PC-9 (cell line): ENCODE measurements around the gene TNS4. TPM values are rescaled to one million over a fixed set of nuclear protein-coding genes. Genes with fewer than 3 reads are reported as not detected.

ENCODE experiments used
- BruUV-seq: library from RNA; stranded (reverse); fragments of 400-500 nt; replicated peaks from 2 replicates; lab custom pipeline; 2021; lab: Mats Ljungman, UMichigan
- CTCF ChIA-PET: fragments of 300-600 bp; sonication (Branson Sonifier 250); formaldehyde crosslinking; loops from one replicate; lab custom pipeline; 2022; ENCODE audit warnings: antibody characterized with exemption; lab: Charles Lee
- POLR2A ChIA-PET: fragments of 300-600 bp; sonication (Branson Sonifier 250); formaldehyde crosslinking; loops from one replicate; lab custom pipeline; 2022; ENCODE audit warnings: antibody characterized with exemption; ENCODE audit not compliant: unreplicated experiment; lab: Charles Lee
- DNase-seq, 2 experiments: peaks; one replicate each; pipeline versions ENCODE4 v3.0.0 to v3.0.0-alpha.2; 2015 to 2022; ENCODE audit warnings: mixed read lengths in 1 of 2
- H2AFZ ChIP-seq: fragments of 200-600 bp; sonication (generic); 2 replicates; pipeline ENCODE4 v1.8.1; 2017; ENCODE audit warnings: antibody characterized with exemption
- H3F3A ChIP-seq: fragments of 200-600 bp; sonication (generic); 2 replicates; pipeline ENCODE4 v1.8.1; 2017; ENCODE audit warnings: antibody characterized with exemption, mild to moderate bottlenecking, low read depth; ENCODE audit not compliant: insufficient read depth
- H3K27ac ChIP-seq: fragments of 200-600 bp; sonication (generic); 2 replicates; pipeline ENCODE4 v1.6.1; 2016; ENCODE audit warnings: mixed run types
- H3K27me3 ChIP-seq: fragments of 200-600 bp; sonication (generic); 2 replicates; pipeline ENCODE4 v1.6.1; 2016; ENCODE audit warnings: low read depth, mixed run types; ENCODE audit not compliant: insufficient read depth
- H3K36me3 ChIP-seq: fragments of 200-600 bp; sonication (generic); 2 replicates; pipeline ENCODE4 v1.6.1; 2016; ENCODE audit warnings: low read depth, mixed run types
- H3K4me1 ChIP-seq: fragments of 200-600 bp; sonication (generic); replicated peaks from 2 replicates; pipeline ENCODE4 v1.6.1; 2016; ENCODE audit warnings: mixed run types; ENCODE audit not compliant: insufficient read depth
- H3K4me2 ChIP-seq: fragments of 200-600 bp; sonication (generic); 2 replicates; pipeline ENCODE4 v1.6.1; 2017; ENCODE audit warnings: mixed run types
- H3K4me3 ChIP-seq: fragments of 200-600 bp; sonication (generic); 2 replicates; pipeline ENCODE4 v1.6.1; 2016; ENCODE audit warnings: mixed run types
- H3K79me2 ChIP-seq: fragments of 200-600 bp; sonication (generic); 2 replicates; pipeline ENCODE4 v1.6.1; 2017; ENCODE audit warnings: low read depth, mixed run types
- H3K9me2 ChIP-seq: fragments of 200-600 bp; sonication (generic); 2 replicates; pipeline ENCODE4 v1.8.1; 2017; ENCODE audit warnings: mild to moderate bottlenecking; ENCODE audit not compliant: insufficient read depth
- H3K9me3 ChIP-seq: fragments of 200-600 bp; sonication (generic); 2 replicates; pipeline ENCODE4 v1.8.1; 2016; ENCODE audit warnings: low read depth; ENCODE audit not compliant: insufficient read depth
- H4K20me1 ChIP-seq: fragments of 200-600 bp; sonication (generic); 2 replicates; pipeline ENCODE4 v1.8.1; 2017; ENCODE audit not compliant: insufficient read depth
- EZH2 ChIP-seq: fragments of 200-600 bp; sonication (generic); IDR thresholded peaks from 2 replicates; pipeline ENCODE4 v1.8.0; 2017; ENCODE audit warnings: antibody characterized with exemption, low read depth
- intact Hi-C: fragments of 100-400 bp; cut with micrococcal nuclease; formaldehyde crosslinking; loops from one replicate; pipeline ENCODE4 v1.10.0; 2022; ENCODE audit not compliant: unreplicated experiment
- total RNA-seq: library from RNA; stranded (reverse); gene quantifications from 2 replicates; pipeline ENCODE4 v1.2.3, GENCODE V29; 2021
- TF ChIP-seq, protein P1 (sequence below): fragments of 200-600 bp; sonication (generic); conservative IDR thresholded peaks from 2 replicates; pipeline ENCODE4 v1.6.1; 2017; ENCODE audit warnings: mixed run types, antibody characterized with exemption, mild to moderate bottlenecking, moderate library complexity

Gene TNS4
- total RNA-seq, 1 experiment from 2014 or later = 17.4 TPM

DNA sequence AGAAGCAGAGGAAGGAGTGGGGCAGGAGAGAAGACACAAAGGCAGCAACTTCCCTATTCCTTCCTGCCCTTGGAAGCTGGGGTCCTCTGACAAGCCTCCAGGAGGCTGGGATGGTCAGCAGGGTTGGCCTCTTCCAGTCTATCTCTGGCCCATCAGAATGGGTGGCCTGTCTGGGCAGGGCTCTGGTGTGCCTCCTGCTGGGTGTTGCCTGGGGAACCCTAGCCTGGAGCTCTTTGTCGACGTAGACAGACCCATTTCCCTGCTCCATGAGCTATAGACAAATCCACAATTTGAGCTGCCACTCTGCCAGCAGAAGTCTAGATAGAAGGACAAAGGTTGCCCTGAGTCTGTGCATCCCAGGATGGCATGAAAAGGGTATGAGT lies 46.8 kb downstream of the TNS4 start:
- Histone ChIP-seq H3K4me3 (no peak overlapping the region), H3K27ac (no peak overlapping the region), H3K9me3 (no peaks in the 10 kb centered on the region), H3F3A (0 out of 2 replicates have a peak, but pooled peaks cover 3% of the 10 kb centered on the region), H3K36me3 (no peaks in the 10 kb centered on the region), H3K9me2 (no peaks in the 10 kb centered on the region), H4K20me1 (no peaks in the 10 kb centered on the region), H3K4me2 (no peak overlapping the region), H2AFZ (no peak overlapping the region), H3K79me2 (no peaks in the 10 kb centered on the region), H3K27me3 (no peaks in the 10 kb centered on the region), H3K4me1 (peaks cover 35% of the 10 kb centered on the region)
- no TSS peak for BruUV-seq
- ChIA-PET CTCF (no interaction called here), POLR2A (no interaction called here)
- no peak for DNase-seq
- no peak for TF ChIP-seq EZH2
- TF ChIP-seq, protein P1, sequence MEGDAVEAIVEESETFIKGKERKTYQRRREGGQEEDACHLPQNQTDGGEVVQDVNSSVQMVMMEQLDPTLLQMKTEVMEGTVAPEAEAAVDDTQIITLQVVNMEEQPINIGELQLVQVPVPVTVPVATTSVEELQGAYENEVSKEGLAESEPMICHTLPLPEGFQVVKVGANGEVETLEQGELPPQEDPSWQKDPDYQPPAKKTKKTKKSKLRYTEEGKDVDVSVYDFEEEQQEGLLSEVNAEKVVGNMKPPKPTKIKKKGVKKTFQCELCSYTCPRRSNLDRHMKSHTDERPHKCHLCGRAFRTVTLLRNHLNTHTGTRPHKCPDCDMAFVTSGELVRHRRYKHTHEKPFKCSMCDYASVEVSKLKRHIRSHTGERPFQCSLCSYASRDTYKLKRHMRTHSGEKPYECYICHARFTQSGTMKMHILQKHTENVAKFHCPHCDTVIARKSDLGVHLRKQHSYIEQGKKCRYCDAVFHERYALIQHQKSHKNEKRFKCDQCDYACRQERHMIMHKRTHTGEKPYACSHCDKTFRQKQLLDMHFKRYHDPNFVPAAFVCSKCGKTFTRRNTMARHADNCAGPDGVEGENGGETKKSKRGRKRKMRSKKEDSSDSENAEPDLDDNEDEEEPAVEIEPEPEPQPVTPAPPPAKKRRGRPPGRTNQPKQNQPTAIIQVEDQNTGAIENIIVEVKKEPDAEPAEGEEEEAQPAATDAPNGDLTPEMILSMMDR = no peak
- intact Hi-C loops = no loop called here

DNA sequence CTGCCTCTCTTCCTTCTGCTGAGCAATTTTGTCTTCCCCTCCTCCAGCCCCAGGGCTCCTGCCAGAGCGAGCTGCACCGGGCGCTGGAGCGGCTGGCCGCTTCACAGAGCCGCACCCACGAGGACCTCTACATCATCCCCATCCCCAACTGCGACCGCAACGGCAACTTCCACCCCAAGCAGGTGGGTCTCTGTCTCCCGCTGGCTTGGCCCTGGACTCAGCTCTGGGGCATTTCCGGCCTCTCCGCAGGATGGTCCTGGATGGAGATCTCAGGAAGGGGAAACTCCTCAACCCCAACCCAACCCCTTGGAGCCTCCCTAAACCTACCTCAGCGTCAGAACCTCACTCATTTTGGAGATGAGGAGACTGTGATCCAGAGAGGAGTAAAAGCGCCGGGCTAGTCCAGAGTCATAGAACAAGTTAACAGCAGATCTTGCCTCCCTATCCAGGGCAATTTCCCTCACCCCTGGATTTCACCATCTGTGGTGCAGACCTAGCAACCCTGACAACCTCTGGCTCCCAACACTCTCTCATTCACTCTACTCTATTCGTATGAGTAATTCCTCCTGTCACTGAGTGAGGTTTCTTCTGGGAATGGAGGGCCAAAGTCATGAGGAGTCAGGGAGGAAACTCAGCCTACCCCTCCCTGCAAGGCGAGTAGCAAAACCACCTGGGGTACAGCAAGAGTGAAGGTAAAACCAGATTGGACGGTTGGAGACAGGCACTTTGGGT lies 47.4 kb downstream of the TNS4 start:
- DNase-seq = no peak
- Histone ChIP-seq H3K9me3 (no peaks in the 10 kb centered on the region), H2AFZ (no peak overlapping the region), H3K79me2 (no peaks in the 10 kb centered on the region), H3K36me3 (no peaks in the 10 kb centered on the region), H3K9me2 (no peaks in the 10 kb centered on the region), H3K4me2 (peak overlapping the region; percentile 35; the same call in 1 of the 2 replicates), H3K4me1 (peaks cover 35% of the 10 kb centered on the region), H3F3A (0 out of 2 replicates have a peak, but pooled peaks cover 6% of the 10 kb centered on the region), H4K20me1 (no peaks in the 10 kb centered on the region), H3K4me3 (no peak overlapping the region), H3K27ac (no peak overlapping the region), H3K27me3 (no peaks in the 10 kb centered on the region)
- no peak for TF ChIP-seq EZH2
- TF ChIP-seq, protein P1 = no peak
- no TSS peak for BruUV-seq
- POLR2A ChIA-PET = no interaction called here
- intact Hi-C loops = no loop called here
- CTCF ChIA-PET = interaction anchor here (0.7 to 1.0 kb wide), 2 partner anchors 10 to 224 kb away, joined by 7 to 8 read pairs; no protein-coding TSS in a partner anchor

- Histone ChIP-seq H3K9me2 (no peaks in the 10 kb centered on the region), H3K4me2 (peak overlapping the region; percentile 35), H3K27me3 (no peaks in the 10 kb centered on the region), H3K36me3 (no peaks in the 10 kb centered on the region), H4K20me1 (no peaks in the 10 kb centered on the region), H3F3A (0 out of 2 replicates have a peak, but pooled peaks cover 6% of the 10 kb centered on the region), H2AFZ (no peak overlapping the region), H3K4me3 (no peak overlapping the region), H3K27ac (no peak overlapping the region), H3K79me2 (no peaks in the 10 kb centered on the region), H3K4me1 (peaks cover 43% of the 10 kb centered on the region), H3K9me3 (no peaks in the 10 kb centered on the region)
- POLR2A ChIA-PET = no interaction called here
- intact Hi-C loops = no loop called here
- no peak for TF ChIP-seq EZH2
- TF ChIP-seq, protein P1 = no peak
- no TSS peak for BruUV-seq
- CTCF ChIA-PET = interaction anchor here (0.6 to 1.0 kb wide), 2 partner anchors 9 to 23 kb away, joined by 4 to 7 read pairs; no protein-coding TSS in a partner anchor
- peak in 1 of 2 experiments; percentile 76 for DNase-seq
Measured at GRCh38 chr17:40452921-40453378, 48.5 kb downstream of the TNS4 start.
